Hippocampal formation (tissue), 2 donors: ENCODE data around the gene TCAP.

ENCODE experiments used
- DNase-seq, 2 donors: peaks; one replicate each; lab custom pipeline; 2025; lab: John Stamatoyannopoulos, UW

TCAP gene, protein sequence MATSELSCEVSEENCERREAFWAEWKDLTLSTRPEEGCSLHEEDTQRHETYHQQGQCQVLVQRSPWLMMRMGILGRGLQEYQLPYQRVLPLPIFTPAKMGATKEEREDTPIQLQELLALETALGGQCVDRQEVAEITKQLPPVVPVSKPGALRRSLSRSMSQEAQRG

DNA sequence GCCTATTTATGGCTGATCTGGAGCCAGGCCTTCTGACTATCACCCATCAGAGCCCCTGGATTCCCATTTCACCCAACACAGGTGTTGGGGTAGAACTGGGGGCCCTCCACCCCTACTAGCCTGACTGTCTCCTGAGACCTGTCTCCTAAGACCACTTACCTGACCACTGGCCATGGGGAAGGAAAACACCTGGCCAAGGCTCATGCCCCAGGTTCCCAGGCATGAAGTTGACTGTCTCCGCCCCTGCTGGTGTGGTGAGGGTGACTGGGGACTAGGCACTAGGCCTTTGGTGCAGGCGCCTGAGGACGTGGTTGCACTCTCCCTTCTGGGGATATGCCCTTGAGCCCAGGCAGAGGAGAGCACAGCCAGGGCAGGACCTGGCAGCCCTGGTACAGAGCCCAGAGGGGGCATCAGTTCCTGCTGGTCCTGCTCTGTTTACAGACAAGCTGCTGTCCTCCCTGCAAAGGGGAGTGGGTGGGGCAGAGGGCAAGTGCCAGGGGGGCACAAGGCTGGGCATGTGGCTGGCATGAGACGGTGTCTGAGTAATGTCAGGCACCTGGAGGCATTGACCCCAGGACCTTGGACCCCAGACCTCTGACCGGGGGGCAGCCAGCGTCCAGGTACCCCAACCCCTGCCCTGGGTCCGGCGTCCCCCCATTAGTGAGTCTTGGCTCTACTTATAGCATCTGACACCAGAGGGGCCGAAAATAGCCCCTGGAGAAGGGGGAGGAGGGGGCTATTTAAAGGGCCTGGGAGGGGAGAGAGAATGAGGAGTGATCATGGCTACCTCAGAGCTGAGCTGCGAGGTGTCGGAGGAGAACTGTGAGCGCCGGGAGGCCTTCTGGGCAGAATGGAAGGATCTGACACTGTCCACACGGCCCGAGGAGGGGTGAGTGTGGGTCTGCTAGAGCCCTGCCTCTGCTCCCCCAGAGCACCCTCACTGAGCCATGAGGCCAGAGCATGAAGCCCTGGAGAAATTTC, at the start of gene TCAP:
Gene TCAP (plus strand): TSS at position 769 of the 981 bp plus-strand sequence. CDS start 11 bp downstream, at position 780.
- no peak for DNase-seq

DNA sequence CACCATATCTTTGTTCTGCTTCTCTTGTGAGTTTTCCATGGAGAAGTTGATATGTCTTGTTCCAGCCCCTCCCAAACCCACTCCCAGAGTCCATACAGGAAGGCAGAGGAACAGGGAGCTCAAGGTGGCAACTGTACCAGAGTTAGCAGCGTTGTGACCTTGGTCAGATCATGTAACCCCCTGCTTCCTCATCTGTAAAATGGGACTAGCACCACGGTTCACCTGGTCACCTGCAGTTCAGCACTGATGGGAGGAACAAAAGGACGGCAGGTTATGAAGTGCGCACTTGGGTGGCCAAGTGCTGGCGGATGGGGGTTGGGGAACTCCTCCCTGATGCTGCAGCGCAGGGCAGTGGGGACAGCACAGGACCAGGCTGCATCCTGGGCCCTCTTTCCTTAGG, 49.7 kb upstream of the TCAP start:
- no peak for DNase-seq

- no peak for DNase-seq
Observed at GRCh38 chr17:39617100-39617445, 48.1 kb upstream of the TCAP start.

DNA sequence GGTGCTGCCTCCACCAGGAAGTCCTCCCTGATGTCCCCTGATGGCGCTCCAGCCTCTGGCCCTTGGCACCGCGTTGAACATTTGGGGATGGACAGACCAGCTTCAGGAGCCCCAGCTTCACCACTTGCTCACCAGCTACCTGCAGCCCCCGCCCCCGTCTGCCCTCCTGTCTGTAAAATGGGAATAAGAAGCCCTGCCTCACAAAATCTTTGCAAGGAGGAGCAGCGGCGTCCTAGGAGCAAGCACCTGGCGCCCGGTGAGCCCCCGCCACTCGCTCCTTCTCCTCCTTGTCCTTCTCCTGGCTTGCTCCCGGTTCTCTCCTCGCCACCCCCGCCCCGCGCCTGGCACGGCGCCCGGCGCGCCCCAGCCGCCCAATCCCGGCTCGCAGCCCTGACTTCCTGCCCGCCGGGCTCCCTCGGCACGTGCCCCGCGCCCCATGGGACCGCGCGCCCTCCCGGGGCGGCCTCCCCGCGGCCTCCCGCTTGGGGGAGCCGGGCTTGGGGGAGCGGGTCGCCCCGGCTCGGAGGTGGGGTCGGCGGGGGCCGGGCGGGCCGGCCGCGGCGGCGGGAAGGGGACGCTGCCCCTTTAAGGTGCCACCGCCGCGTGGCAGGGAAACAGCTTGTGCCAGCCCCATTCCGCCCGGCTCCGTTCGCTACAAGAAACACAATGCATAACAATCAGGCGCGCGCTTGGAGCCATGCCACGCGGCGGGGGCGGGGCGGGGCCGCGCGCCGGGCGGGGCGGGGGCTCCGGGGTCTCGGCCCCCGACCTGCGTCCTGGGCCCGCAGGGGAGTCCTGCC, 47.5 kb upstream of the TCAP start:
- no peak for DNase-seq

DNA sequence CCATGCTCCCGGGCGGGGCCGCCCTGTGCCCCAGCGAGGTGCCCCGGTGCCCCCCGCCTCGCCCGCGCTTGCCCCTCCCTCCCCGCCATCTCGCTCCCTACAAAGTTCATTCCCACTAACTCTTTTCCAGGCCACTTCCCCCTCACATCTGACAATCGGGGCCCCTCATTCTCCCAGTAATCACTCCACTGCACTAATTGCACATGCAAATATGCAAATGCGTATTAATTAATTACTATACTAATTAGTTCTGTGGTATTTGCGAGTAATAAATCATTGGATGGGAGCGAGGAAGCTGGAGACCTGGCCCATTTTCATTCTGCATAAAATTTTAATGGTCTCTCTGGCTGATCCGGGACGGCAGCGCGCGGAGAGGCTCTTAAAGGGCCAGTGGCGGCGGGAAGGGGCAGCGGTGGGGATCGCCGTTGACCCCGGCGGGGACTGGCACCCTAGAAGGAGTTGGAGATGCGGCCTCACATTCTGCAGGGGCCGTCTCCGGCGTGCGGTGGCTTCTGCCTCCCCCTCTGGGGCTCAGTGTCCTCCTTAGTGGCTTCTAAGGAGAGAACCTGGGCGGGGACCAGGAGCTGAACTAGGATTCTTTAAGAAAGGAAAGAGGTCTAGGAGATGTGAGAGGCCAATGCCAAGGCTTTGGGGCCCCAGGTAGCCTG, 46.8 kb upstream of the TCAP start:
- no peak for DNase-seq

- no peak for DNase-seq
Observed at GRCh38 chr17:39618956-39619785, 46.0 kb upstream of the TCAP start.

- DNase-seq = no peak
Observed at GRCh38 chr17:39619786-39620101, 45.4 kb upstream of the TCAP start.

DNA sequence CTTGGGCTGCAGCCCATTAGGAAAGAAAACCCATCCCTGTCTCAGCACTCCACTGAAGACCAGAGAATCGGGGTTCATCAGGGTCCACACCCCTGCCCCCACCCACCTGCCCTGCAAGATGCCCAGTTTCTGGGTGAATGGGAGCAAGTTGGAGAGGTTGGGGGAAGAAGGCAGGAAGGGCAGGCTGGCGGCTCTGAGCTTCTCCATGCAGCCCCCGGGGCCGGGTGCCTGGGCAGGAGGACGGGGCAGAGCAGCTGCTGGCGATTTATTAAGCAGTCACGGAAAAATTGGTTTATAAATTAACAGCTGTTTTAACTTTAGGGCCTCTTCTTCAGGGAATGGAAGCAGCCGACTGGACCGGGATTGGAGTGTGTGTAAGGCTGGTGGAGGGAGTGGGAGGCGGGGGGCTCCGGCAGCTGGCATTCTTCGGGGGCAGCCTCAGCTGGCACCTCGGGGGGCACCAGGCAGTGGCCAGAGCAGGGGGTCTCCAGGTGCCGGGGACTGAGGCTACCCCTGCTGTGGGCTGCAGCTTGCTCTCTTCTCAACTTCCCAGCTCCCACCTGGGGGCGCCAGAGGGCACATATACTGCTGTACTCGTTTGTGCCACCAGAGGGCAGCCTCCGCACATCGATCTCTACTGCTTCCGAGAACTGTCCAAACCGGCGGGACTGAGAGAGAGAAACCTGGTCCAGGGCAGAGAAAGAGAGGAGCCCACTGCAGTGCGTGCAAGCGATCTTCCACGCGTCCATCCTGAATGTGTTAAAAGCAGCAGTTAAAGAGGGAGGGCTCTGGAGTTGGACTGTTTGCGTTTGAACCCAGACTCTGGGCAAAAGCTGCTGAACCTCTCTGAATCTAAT, 43.4 kb upstream of the TCAP start:
- peak; percentile 78 to 80 for DNase-seq

- no peak for DNase-seq
Observed at GRCh38 chr17:39622380-39623006, 42.7 kb upstream of the TCAP start.

DNA sequence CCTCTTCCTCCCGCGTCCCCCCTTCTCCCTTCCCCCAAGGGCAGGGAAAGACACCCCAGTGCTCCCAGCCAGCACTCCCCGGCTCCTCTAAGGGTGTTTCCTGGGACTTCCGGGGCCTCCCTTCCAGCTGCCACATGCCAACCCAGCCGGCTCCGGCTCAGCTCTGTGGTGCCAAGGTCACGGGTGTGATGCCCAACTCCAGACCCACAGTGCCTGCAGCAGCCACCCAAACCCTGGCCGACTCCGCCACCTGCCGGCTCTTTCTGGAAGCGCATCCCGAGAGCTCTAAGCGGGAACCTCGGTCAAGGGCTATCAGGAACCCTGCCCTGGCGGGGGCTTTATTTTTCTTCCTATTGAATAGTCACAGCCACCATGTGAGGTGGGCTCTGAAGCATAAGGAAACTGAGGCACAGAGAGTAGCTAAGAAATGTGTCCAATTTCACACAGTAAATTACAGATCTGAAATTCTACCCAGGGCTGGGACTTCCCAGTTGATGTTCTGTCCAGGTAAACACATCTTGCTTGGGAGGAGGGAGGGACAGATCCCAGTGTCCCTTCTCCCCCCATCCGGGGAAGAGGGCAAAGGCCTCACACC, 41.7 kb upstream of the TCAP start:
- peak; percentile 51 to 80 for DNase-seq

DNA sequence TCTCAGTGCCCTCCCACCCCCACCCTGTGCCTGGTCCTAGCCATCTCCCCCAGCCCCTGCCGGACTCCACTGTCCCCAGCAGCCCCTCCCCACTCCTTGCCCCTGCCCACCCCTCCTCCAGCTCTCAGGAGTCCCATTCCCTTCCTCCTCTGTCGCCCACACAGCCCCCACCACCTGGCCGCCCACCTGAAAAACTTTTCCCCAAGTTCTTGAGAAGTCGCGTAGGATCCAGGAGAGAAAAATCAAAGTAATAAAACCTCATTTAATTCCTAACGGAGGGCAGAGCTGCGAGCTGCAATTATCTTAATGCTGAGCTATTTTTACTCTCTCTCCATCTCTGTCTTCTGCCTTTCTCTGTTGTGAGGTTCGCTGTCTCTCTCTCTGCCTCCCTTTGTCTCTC, 40.8 kb upstream of the TCAP start:
- no peak for DNase-seq

DNA sequence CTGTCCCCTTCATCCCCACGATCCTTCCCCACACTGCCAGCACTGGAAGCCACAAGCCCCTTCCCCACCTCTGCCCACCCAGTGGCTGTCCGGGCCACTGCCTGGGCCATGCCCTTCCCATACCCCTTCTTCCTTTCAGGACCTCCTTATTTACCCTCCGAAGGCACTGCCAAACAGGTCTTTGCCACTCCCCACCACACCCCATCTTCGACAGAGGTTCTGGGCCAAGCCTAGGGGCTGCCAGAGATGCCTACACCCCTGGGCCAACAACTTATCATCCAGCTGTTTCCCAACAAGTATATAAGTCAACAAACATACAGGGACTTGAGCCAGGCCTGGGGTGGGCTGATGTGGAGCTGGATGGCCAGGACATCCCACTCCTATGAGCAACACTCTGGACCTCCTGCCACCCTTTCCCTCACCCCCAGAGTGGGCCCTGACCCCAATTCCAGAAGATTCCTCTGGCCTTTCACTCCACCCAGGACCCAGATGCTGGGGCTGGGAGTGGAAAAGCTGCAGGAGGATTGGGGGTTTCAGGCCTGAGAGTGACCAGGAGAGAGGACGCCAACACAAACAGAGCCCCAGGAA, 39.9 kb upstream of the TCAP start:
- no peak for DNase-seq

DNA sequence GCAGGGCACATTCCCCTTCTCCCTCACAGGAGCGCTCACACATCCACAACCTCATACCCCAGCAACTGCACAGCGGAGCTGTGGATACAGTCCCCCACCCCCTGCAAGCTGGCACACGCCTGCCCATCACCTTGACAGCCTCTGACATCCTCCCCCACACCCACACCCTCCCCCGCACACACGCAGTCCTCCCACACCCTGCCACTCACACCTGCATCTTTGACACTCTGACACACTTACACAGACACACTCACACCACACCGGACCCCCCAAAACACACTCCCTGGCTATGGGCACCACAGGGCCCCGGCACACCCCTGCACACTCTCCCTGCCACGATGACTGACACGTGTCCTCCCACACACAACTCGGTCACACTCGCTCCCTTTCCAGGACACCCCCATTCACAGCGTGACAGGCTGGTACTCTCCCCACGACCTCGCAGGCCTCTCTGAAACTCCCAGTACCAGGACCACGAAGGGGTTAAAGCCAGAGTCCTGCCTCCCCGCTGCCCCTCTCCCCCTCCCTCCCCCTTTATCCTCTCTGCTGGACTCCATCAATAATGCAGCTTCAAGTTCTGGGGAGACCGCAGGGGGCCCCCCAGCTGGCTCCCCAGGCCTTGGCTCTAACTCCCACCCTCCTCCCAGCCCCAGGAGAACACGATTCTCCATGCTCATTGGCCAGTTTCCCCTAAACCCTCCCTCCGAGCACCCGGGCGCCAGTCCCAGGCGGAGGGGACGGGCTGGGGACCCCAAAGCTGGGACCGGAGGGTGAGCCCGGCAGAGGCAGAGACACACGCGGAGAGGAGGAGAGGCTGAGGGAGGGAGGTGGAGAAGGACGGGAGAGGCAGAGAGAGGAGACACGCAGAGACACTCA, 38.7 kb upstream of the TCAP start, which contains the start of gene PPP1R1B:
Gene PPP1R1B (plus strand): TSS at position 782 of the 876 bp plus-strand sequence. CDS start 441 bp downstream, outside the sequence.
- DNase-seq = peak in 1 of 2 donors; percentile 32

- no peak for DNase-seq
Observed at GRCh38 chr17:39627047-39627711, 38.0 kb upstream of the TCAP start.

DNA sequence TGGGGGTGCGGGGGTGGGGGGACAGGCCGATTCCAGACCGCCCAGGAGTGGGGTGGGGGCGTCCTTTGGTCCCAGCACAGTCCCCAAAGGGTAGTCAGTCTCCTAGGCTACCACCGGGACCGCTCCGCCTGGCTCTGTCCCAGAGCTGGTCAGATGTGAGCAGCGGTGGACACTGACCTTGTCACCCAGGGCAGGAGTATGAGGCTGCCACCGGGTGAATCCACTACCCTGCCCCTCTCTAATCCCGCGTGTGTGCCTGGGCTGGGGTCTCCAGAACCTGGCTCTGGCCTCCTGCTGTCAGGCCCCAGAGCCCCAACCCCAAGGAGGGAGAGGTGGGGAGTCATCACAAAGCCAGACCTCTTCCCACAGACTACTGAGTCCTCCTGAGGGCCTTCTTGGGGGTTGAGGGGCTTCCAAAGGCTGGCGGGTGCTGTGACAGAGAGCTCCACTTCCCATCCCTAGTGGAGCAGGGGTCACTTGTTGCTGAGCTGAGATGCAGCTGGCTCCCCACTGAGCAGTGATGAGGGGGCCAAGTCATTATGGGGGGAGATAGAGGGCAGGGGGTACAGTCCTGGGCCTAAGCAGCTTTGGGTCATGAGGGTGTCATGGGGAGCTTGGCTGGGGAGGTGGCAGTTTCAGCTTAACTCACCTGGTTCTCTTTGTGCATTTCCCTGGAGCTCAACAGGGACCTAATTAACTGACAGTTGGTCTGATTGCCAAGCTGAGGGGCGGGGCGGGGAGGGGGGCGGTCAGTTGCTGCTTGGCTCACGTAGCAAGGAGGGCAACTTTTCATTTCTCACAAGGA, 37.2 kb upstream of the TCAP start:
- DNase-seq = no peak
